ENCODE data around the gene SLC17A7.

- peak; percentile 87 to 98 (median 89) for TF ChIP-seq CTCF (IDR thresholded peaks at IDR 0.05; ENCODE audit: control extremely low read depth in 1 of 3, insufficient read depth in 1 of 3, low read depth in 1 of 3, low read length in 3 of 3)
- no peak for TF ChIP-seq MAFK (IDR thresholded peaks at IDR 0.05; ENCODE audit: low read depth, low read length)
- TF ChIP-seq POLR2AphosphoS5 (IDR thresholded peaks at IDR 0.05; ENCODE audit: low read depth, low read length): no peak; the same call in 1 of the 2 replicates
- no peak for TF ChIP-seq BACH1 (IDR thresholded peaks at IDR 0.05; ENCODE audit: low read length)
Measured at GRCh38 chr19:49443366-49444099, 2.2 kb upstream of the SLC17A7 start.
